ENCODE measurements around the gene ALDH1A3.

The ALDH1A3 gene

DNA sequence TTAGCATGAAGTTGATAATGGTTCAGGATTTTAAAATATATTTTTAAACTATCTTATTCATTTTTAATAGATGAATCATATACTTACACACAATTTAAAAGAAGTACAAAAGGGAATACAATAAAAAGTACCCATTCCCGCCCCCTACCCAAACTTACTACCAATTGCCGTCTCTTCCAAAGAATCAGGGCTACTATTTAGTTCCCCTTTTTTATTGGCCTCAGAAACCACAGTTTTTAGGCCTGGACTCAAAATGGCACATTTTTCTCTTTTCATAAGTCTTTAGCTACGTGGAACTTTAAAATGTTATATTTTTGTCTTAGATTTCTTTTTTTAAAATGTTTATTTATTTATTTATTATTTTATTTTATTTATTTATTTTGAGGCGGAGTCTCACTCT lies 57.5 kb downstream of the ALDH1A3 start:
- H3K4me1 ChIP-seq (ENCODE audit: low read depth, poor library complexity, severe bottlenecking) = no peaks in the 10 kb centered on the region
- H3K4me3 ChIP-seq (IDR thresholded peaks at IDR 0.05; ENCODE audit: insufficient read depth, low read depth, low read length) = no peak overlapping the region
- TF ChIP-seq, protein P1, sequence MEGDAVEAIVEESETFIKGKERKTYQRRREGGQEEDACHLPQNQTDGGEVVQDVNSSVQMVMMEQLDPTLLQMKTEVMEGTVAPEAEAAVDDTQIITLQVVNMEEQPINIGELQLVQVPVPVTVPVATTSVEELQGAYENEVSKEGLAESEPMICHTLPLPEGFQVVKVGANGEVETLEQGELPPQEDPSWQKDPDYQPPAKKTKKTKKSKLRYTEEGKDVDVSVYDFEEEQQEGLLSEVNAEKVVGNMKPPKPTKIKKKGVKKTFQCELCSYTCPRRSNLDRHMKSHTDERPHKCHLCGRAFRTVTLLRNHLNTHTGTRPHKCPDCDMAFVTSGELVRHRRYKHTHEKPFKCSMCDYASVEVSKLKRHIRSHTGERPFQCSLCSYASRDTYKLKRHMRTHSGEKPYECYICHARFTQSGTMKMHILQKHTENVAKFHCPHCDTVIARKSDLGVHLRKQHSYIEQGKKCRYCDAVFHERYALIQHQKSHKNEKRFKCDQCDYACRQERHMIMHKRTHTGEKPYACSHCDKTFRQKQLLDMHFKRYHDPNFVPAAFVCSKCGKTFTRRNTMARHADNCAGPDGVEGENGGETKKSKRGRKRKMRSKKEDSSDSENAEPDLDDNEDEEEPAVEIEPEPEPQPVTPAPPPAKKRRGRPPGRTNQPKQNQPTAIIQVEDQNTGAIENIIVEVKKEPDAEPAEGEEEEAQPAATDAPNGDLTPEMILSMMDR (conservative IDR thresholded peaks at IDR 0.05; ENCODE audit: low read depth, low read length) = no peak
- H3K4me2 ChIP-seq = no peak overlapping the region
- H2AFZ ChIP-seq (ENCODE audit: low read depth) = no peak overlapping the region
- H3K9ac ChIP-seq = no peak overlapping the region
- H3K27me3 ChIP-seq (ENCODE audit: insufficient read depth, low read depth) = no peaks in the 10 kb centered on the region
- H4K20me1 ChIP-seq (ENCODE audit: insufficient read depth) = no peaks in the 10 kb centered on the region
- H3K27ac ChIP-seq = no peak overlapping the region
- no peaks in the 10 kb centered on the region for H3K79me2 ChIP-seq (ENCODE audit: insufficient read depth, low read depth)
- no peaks in the 10 kb centered on the region for H3K36me3 ChIP-seq (ENCODE audit: insufficient read depth)

DNA sequence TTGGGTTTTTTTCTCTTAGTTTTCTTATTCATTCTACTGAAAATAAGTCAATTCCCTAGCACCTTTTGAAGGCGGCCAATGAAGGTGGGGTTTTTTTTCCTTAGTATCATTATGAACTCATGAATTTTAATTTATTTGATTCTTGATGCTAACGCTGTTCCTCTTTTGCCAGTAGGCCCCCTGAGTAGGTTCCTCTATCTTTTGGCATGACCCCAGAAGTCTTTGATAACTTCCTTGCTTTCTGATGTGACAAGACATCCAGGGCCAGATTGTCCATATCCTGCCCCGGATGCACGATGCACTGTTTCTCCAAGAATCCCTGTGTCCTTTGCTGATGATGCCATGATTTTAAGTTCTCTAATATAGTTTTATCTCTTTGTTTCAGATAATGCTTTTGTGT lies 60.2 kb downstream of the ALDH1A3 start:
- TF ChIP-seq, protein P1 (conservative IDR thresholded peaks at IDR 0.05; ENCODE audit: low read depth, low read length) = no peak
- H3K79me2 ChIP-seq (ENCODE audit: insufficient read depth, low read depth) = no peaks in the 10 kb centered on the region

DNA sequence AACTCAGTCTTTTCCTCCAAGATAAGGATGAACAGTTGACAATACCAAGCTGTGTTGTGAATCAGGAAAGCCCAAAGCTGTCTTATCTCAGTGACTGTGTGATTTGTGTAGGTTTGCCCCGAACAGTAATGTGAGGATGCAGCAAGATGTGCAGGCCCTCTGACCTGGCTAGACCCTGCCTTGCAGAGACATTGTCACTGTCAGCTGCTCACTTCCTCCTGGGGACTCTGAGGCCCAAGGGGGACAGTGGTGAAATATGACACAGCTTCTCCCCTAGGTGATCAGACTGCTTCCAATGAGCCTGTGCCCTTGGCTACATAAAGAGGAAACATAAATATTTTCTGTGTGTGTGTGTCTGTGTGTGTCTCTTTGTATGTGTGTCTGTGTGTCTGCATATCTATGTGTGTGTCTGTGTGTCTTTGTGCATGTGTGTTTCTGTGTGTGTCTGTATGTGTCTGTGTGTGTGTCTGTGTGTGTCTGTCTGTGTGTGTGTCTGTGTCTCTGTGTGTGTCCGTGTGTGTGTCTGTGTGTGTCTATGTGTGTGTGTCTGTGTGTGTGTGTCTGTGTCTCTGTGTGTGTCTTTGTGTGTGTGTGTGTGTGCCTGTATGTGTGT lies 61.2 kb downstream of the ALDH1A3 start:
- Histone ChIP-seq H3K4me2 (no peak overlapping the region), H3K27ac (no peak overlapping the region)

More for the DNA sequence above, 60.2 kb downstream of the ALDH1A3 start:
- Histone ChIP-seq H3K36me3 (ENCODE audit: insufficient read depth) (no peaks in the 10 kb centered on the region), H3K9ac (no peak overlapping the region), H4K20me1 (ENCODE audit: insufficient read depth) (no peaks in the 10 kb centered on the region), H3K27me3 (ENCODE audit: insufficient read depth, low read depth) (no peaks in the 10 kb centered on the region), H3K27ac (no peak overlapping the region), H3K4me2 (no peak overlapping the region), H3K4me1 (ENCODE audit: low read depth, poor library complexity, severe bottlenecking) (no peaks in the 10 kb centered on the region), H2AFZ (ENCODE audit: low read depth) (no peak overlapping the region), H3K4me3 (IDR thresholded peaks at IDR 0.05; ENCODE audit: insufficient read depth, low read depth, low read length) (no peak overlapping the region)

DNA sequence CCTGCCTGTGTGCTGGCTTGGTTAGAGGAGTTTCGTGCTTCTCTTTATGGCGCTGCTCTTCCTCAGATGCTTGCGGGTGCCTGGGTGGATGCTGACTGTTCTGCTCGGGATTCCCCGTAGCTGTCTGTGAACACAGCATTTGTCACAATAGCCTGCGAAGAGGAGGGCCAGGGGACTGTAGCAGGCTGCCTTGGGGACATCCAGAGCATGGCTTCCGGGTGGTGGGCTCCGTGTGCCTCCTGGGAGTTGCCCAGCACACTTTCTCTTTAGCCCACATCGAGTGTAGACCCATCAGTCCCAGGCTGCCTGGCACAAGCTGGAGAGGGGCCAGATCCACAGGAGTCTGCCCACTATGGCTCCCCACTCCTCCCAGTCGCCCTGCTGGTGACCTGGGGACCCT lies 61.9 kb downstream of the ALDH1A3 start:
- Histone ChIP-seq H3K4me2 (no peak overlapping the region), H3K4me1 (ENCODE audit: low read depth, poor library complexity, severe bottlenecking) (no peaks in the 10 kb centered on the region), H3K27ac (no peak overlapping the region), H3K27me3 (ENCODE audit: insufficient read depth, low read depth) (no peaks in the 10 kb centered on the region), H2AFZ (ENCODE audit: low read depth) (no peak overlapping the region), H4K20me1 (ENCODE audit: insufficient read depth) (no peaks in the 10 kb centered on the region), H3K4me3 (IDR thresholded peaks at IDR 0.05; ENCODE audit: insufficient read depth, low read depth, low read length) (no peak overlapping the region), H3K9ac (no peak overlapping the region), H3K36me3 (ENCODE audit: insufficient read depth) (no peaks in the 10 kb centered on the region), H3K79me2 (ENCODE audit: insufficient read depth, low read depth) (no peaks in the 10 kb centered on the region)
- TF ChIP-seq, protein P1 (conservative IDR thresholded peaks at IDR 0.05; ENCODE audit: low read depth, low read length) = no peak

More for the DNA sequence above, 61.2 kb downstream of the ALDH1A3 start:
- Histone ChIP-seq H3K27me3 (ENCODE audit: insufficient read depth, low read depth) (no peaks in the 10 kb centered on the region), H3K9ac (no peak overlapping the region), H3K4me1 (ENCODE audit: low read depth, poor library complexity, severe bottlenecking) (no peaks in the 10 kb centered on the region), H4K20me1 (ENCODE audit: insufficient read depth) (no peaks in the 10 kb centered on the region), H3K4me3 (IDR thresholded peaks at IDR 0.05; ENCODE audit: insufficient read depth, low read depth, low read length) (no peak overlapping the region), H2AFZ (ENCODE audit: low read depth) (no peak overlapping the region), H3K36me3 (ENCODE audit: insufficient read depth) (no peaks in the 10 kb centered on the region), H3K79me2 (ENCODE audit: insufficient read depth, low read depth) (no peaks in the 10 kb centered on the region)
- TF ChIP-seq, protein P1 (conservative IDR thresholded peaks at IDR 0.05; ENCODE audit: low read depth, low read length) = no peak

Data from KMS-11 (cell line).